ENCODE results near the gene SPEG. TPM values are rescaled to one million over a fixed set of nuclear protein-coding genes. Genes with fewer than 3 reads are reported as not detected.

Gene SPEG
- total RNA-seq, 1 donor from 2014 or later: 390 TPM

DNA sequence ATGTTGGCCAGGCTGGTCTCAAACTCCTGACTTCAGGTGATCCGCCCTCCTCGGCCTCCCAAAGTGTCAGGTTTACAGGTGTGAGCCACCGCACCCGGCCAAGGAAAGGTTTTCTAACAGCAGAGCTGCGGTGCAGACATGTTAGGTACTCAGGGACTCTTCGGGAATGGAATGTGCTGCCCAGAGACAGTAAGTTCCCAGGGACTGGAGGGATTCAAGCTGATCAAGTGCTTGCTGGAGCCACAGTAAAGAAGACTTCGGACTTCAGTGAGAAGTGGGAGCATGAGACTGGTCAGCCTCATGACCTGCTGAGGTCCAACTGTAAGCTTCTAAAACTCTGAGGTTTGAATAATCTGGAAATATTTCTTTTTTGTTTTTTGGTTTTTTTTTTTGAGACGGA is 24.3 kb upstream of the SPEG start:
- H3K27me3 ChIP-seq: no peaks in the 10 kb centered on the region
- peaks cover 6 to 23% of the 10 kb centered on the region in 2 donors for H3K4me1 ChIP-seq
- intact Hi-C loops (cut with DNase I): no loop called here
- TF ChIP-seq, protein P1, sequence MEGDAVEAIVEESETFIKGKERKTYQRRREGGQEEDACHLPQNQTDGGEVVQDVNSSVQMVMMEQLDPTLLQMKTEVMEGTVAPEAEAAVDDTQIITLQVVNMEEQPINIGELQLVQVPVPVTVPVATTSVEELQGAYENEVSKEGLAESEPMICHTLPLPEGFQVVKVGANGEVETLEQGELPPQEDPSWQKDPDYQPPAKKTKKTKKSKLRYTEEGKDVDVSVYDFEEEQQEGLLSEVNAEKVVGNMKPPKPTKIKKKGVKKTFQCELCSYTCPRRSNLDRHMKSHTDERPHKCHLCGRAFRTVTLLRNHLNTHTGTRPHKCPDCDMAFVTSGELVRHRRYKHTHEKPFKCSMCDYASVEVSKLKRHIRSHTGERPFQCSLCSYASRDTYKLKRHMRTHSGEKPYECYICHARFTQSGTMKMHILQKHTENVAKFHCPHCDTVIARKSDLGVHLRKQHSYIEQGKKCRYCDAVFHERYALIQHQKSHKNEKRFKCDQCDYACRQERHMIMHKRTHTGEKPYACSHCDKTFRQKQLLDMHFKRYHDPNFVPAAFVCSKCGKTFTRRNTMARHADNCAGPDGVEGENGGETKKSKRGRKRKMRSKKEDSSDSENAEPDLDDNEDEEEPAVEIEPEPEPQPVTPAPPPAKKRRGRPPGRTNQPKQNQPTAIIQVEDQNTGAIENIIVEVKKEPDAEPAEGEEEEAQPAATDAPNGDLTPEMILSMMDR (IDR thresholded peaks at IDR 0.05): no peak
- no peak overlapping the region for H3K27ac ChIP-seq
- no peak overlapping the region for H3K4me3 ChIP-seq
- no peaks in the 10 kb centered on the region for H3K36me3 ChIP-seq
- H3K9me3 ChIP-seq: no peaks in the 10 kb centered on the region
- no peak for DNase-seq (ENCODE audit: low spot score in 2 of 2)

DNA sequence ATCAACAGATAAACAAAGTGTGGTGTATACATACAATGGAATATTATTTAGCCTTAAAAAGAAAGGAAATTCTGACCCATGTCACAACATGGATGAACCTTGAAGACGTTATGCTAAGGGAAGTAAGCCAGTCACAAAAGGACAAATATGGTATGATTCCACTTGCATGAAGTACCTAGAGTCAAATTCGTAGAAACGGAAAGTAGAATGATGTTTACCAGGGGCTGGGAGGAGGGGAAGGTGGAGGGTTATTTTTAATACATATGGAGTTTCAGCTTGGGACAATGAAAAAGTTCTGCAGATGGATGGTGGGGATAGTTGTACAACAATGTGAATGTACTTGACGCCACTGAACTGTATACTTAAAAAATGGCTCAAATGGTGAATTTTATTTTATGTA is 19.8 kb upstream of the SPEG start:
- intact Hi-C loops (cut with DNase I): no loop called here

DNA sequence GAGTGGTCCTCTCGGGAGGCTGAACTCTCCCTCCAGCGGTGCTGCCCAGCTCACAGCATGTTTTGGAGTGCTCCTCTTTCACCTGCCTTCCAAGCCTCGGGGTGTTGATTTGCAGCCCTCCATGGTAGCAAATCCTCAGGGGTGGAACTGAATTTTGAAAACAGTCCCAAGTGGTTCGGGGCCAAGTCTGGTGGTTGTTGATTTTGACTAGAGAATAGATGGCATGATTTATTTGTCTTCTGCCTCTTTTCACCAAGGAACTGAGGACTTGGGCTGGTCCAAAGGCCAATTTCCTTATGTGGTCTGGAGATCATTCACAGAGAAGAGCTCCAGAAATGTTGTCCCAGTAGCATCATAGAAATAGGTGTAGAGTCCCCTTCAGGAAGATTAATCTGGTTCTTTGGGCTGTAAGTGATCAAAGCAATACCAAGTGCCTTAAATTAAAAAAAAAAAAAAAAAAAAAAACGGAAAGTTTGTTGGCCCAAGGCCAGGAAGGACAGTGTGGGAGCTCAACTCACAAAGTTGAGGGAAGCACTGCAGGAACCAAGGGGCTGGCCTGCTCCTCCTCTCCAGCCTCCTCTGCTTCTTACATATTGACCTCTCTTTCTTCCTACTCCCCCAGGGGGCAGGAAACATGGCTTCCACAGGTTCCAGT is 18.9 kb upstream of the SPEG start:
- no peak for DNase-seq (ENCODE audit: low spot score in 2 of 2)

More for the DNA sequence above, 19.8 kb upstream of the SPEG start:
- TF ChIP-seq, protein P1 (IDR thresholded peaks at IDR 0.05): no peak
- Histone ChIP-seq H3K27me3 (no peaks in the 10 kb centered on the region), H3K4me1 (peaks cover 6 to 25% of the 10 kb centered on the region in 2 donors), H3K36me3 (no peaks in the 10 kb centered on the region), H3K4me3 (no peak overlapping the region), H3K27ac (no peak overlapping the region), H3K9me3 (no peaks in the 10 kb centered on the region)
- DNase-seq (ENCODE audit: low spot score in 2 of 2): no peak

DNA sequence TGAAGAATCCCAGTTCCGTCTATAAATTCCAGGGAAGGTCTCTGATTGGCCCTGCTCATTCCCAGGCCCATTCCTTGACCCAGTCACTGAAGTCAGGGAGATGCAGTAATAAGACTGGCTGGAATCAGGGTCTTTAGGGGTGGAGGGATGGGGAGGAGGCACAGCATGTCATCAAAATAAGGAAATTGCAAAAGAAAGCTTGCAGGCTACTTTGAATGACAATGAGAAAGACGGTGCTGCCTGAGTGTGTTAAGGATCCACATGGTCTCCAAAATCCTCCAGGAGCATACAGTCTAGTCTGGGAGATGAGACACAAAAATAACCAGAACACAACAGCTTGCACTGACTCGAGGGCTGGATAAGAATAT is 18.4 kb upstream of the SPEG start:
- Histone ChIP-seq H3K27me3 (no peaks in the 10 kb centered on the region), H3K36me3 (no peaks in the 10 kb centered on the region), H3K9me3 (no peaks in the 10 kb centered on the region), H3K4me3 (no peak overlapping the region), H3K27ac (peak overlapping the region; percentile 62 to 64), H3K4me1 (peaks cover 6 to 25% of the 10 kb centered on the region in 2 donors)
- TF ChIP-seq, protein P1 (IDR thresholded peaks at IDR 0.05): no peak
- no peak for DNase-seq (ENCODE audit: low spot score in 2 of 2)
- intact Hi-C loops (cut with DNase I): no loop called here

More for the DNA sequence above, 18.9 kb upstream of the SPEG start:
- no peaks in the 10 kb centered on the region for H3K9me3 ChIP-seq
- no peak overlapping the region for H3K4me3 ChIP-seq
- H3K4me1 ChIP-seq: peaks cover 6 to 25% of the 10 kb centered on the region in 2 donors
- TF ChIP-seq, protein P1 (IDR thresholded peaks at IDR 0.05): no peak
- H3K27ac ChIP-seq: peak overlapping the region; percentile 2 to 64
- intact Hi-C loops (cut with DNase I): no loop called here
- H3K36me3 ChIP-seq: no peaks in the 10 kb centered on the region
- H3K27me3 ChIP-seq: no peaks in the 10 kb centered on the region

DNA sequence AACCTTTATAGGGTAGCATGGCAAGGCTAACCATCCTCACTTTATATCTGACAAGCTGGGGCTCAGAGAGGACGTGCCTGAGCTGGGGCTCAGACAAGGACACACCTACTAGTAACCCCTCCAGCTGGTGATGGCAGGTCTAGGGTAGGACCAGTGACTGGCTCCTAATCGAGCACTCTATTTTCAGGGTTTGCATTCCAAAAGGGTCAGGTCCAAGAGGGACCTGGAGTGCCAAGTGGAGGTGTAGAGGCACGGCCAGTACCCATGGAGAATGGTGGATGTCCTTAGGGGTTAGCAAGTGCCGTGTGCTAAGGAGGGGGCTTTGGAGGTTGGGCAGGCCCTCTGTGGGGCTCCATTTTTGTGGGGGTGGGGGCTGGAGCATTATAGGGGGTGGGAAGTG is 17.7 kb upstream of the SPEG start:
- intact Hi-C loops (cut with DNase I): no loop called here
- TF ChIP-seq, protein P1 (IDR thresholded peaks at IDR 0.05): no peak
- H3K27ac ChIP-seq: peak overlapping the region; percentile 62 to 64
- no peaks in the 10 kb centered on the region for H3K36me3 ChIP-seq
- no peak for DNase-seq (ENCODE audit: low spot score in 2 of 2)
- H3K4me1 ChIP-seq: peaks cover 6 to 25% of the 10 kb centered on the region in 2 donors
- H3K9me3 ChIP-seq: no peaks in the 10 kb centered on the region
- H3K27me3 ChIP-seq: no peaks in the 10 kb centered on the region
- H3K4me3 ChIP-seq: no peak overlapping the region
